GM19238 (cell line): ENCODE results near the gene ZNF232.
A peak's percentile ranks its signal among the peaks of the same experiment; 100 is the strongest.
"Not testable (repeated sequence)": the region's sequence is repeated elsewhere in the genome, so short reads cannot be mapped to it uniquely, and the experiment has no call there.

Experiments
- DNase-seq: peaks from one replicate; pipeline ENCODE4 v3.0.0; 2011; ENCODE audit warnings: low spot score; ENCODE audit not compliant: insufficient read length

Gene ZNF232

DNA sequence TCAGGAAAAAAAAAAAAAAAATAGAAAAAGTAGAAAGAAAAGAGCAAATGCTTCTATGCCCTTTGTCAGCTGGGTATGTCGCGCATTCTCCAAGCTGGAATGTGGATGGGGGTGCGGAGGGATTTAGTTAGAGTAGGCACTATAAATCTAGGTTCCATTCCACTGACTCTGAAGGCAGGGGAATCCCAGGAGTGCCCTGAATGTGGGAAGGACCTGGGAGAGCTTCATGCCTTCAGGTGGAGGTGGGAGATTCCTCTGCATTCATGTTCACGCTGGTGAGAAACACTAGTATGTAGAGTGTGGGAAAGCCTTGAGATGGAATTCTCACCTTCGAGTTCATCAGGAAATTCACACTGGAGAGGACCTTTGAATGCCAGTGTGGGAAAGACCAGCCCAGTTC is 12.4 kb downstream of the ZNF232 start:
- no peak for DNase-seq

DNA sequence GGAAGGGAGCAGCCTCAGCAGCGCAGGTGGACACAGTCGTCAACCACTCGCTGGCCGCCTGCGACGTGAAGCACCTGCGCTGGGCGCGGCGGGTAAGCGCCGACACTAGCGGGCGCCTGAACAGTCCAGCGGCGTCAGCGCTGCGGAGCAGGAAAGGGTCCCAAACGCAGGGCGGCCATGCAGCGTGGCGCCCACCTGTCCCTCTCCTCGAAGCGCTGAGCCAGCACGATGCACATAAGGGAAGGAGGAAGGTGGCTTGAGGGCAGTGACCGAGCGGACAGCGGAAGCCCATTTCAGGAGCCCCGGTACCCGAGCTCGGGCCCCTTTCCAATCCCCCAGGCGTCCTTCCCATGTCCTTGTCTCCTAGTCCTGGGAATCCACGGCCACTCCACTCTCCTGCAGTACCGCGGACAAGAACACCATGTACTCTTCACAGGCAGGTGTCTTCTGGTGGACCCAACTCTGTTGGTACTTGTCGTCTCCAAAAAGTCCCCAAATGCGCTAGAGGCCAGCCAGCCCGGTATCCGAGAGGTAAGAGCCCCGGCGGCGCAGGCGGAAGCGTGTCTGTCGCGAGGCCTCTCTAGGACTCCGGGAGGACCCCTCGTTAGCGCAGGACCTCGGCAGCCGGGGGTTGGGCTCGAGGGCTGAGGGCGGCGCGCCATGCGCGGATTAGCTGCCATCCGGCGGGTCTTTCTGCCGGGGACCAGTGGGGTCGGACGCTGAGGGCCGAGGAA is 14.4 kb downstream of the ZNF232 start:
- DNase-seq: no peak

DNA sequence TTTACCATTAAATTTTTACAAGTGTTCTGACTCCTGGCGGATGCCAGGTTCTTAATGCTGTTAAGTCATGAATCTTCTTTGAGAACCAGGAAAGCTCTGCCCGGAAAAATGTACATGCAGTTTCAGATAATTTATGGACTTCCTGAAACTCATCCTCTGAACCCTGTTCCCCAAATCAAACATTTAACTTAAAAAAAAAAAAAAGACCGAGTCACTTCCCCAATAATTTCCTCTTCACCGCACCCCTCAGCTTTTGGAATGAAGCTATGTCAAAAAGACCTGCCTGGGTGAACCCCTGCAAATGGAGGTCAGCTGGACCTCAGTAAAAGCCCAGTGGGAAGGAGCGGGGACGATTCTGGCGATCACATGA is 15.0 kb downstream of the ZNF232 start:
- DNase-seq: no peak

DNA sequence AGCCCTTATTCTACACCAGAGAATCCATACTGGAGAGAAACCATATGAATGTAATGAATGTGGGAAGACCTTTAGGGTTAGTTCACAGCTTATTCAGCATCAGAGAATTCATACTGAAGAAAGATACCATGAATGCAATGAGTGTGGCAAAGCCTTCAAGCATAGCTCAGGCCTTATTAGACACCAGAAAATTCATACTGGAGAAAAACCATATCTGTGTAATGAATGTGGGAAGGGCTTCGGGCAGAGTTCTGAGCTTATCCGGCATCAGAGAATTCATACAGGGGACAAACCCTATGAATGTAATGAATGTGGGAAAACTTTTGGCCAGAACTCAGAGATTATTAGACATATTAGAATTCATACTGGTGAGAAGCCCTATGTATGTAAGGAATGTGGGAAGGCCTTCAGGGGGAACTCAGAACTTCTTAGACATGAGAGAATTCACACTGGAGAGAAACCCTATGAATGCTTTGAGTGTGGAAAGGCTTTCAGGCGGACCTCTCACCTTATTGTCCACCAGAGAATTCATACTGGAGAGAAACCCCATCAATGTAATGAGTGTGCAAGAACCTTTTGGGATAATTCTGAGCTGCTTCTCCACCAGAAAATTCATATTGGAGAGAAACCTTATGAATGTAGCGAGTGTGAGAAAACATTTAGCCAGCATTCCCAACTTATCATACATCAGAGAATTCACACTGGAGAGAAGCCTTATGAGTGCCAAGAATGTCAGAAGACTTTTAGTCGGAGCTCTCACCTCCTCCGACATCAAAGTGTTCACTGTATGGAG is 19.3 kb downstream of the ZNF232 start:
- DNase-seq: no peak

DNA sequence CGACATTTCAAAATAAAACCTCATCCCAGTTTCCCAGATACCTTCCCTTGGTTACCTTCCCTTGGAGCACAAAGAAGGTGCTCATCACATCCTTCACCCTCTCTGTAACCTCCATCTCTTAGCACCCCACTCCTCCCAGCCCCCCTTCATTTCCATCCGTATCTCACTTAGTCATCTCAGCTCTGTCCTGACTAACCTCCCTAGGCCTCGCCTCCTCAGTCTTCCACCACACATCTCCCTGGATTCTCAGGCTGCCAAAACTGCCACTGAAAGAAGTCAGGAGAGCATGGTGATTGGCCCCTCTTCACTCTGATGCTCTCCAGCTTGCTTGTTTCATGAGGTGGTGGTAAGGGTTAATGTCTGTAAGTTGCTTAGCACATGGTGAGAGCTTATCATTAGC is 31.1 kb downstream of the ZNF232 start:
- DNase-seq: no peak

DNA sequence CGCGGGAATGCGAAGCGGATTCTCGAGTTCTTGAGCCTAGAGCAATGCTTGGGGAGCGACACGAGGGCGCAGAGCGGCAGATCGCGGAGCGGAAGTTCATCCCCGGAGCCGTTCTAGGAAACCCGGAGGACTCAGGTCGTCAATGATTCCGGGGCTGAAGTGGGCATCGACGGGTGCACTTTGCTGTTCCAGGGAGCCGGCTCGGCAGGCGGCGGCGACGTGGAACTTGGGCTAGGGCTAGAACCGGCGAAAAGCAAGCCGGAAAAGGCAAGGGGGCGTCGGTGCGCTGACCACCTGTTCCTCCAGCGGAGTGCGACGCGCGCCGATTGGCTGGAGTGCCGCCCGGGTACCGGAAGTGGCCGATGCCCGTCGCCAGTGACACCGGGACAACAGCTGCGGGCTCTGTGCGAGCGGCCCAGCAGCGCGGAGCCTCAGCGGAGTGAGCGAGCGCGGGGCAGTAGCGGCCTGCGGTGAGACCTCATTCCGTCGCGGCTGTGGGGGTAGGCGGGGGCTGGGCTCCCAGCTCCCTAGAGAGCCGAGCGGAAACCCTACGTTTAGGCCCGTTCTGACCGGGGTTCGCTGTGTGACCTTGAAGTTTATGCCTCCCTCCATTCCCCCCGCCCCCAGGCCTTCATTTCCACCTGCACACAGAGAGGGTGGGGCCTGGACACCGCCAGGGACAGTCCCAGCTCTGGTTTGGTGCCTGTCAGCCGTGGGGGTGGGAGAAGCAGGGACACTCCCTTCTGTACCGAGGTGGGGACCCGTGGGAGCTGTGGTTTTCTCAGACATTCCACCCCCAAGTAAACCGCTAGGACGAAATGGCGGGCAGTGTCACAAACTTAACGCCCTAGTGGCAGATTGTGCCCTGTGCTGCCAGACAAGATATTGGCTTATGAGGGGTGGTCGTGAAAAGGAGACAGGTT is 33.3 kb downstream of the ZNF232 start, which contains the start of gene ZFP3:
TSS of gene ZFP3 (plus strand) at position 362 of the 923 bp plus-strand sequence. CDS start 13,038 bp downstream, outside the sequence.
- DNase-seq: peak; percentile 86

DNA sequence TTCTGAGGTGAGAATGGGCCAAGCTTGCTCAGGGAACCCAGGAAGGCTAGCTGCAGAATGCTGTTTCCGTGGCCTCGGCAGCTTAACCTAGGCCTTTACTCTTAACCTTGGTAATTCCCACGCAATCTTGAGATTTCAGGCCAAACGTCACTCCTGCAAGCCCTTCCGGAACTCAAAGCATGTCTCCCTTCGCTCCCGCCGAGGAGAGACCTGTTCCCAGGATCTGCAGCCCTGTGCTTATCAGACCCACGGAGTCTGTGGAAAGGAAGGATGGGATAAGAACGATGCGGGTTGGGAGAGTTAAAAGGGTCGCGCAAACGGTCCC is 33.9 kb downstream of the ZNF232 start:
- DNase-seq: no peak

DNA sequence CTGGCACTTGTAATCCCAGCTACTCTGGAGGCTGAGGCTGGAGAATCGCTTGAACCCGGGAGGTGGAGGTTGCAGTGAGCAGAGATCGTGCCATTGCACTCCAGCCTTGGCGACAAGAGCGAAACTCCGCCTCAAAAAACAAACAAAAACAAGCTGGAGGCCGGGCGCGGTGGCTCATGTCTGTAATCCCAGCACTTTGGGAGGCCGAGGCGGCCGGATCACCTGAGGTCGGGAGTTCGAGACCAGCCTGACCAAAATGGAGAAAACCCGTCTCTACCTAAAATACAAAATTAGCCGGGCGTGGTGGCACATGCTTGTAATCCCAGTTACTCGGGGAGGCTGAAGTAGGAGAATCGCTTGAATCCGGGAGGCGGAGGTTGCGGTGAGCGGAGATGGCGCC is 34.4 kb downstream of the ZNF232 start:
- not testable (repeated sequence) for DNase-seq

DNA sequence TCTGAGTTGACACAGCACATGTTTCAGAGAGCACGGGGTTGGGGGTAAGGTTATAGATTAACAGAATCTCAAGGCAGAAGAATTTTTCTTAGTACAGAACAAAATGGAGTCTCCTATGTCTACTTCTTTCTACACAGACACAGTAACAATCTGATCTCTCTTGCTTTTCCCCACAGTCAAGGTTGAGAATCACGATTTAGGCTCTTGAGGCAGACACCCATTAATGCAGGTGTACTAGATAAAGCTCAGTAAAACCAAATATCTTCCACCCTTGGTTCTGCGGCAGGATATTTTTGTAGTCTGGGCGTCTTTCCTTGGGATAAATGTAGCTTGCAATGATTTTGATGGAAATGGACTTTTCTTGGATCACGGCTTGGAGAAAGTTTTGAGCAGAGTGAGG is 36.2 kb downstream of the ZNF232 start:
- not testable (repeated sequence) for DNase-seq

DNA sequence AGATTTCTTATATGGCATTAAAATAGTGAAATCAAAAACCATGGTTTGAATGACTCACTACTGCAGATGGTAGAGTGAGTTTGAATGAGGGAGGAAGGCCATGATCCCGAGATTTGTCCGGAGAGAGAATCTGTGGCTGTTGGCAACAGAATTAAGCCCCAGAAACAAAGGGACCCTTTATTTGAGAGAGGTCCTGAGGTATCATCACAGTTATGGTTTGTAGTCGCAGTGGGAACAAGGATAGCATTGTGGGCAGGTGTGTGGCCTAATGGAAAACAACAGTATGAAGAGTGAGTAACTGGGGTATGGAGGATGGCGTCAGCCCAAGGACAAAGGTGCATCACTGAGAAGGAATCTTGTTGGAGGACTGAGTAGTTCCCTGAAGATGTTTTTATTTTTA is 42.0 kb downstream of the ZNF232 start:
- DNase-seq: no peak

DNA sequence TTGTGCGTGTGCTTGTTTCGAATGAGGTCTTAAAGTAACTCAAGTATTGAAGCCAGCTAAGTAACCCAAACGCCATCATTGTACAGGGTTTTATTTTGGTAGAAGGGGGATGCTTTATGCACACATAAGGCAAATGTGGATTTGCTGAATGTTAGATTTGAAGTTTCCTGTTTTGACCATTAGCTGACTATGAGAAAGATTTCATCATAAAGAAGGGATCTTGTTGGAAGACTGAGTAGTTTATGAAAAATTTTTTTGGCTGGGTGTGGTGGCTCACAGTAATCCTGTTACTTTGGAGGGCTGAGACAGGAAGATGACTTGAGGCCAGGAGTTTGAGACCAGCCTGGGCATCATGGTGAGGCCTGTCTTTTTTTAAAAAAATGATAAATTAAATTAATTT is 43.4 kb downstream of the ZNF232 start:
- no peak for DNase-seq

DNA sequence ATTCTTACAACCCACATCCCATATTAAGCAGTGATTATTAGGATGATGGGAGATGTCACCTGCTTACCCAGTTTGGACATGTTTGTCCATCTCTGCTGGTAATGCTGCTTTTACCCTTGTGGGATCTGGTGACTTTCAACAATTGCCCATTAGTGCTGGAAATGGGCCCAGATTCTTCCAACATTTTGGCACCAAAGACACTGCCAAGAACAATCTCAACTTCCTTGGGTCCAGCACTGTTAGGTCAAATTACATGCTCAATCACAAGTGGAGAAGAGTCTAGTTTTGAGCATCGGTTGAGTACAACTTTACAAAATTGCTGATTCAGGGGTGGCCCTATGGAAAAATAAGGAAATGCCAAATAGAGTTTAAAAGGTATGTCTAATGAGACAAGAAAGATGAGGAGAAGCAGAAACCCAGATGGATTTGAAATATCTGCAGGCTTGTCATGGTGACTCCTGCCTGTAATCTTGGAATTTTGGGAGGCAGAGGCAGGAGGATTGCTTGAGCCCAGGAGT is 46.4 kb downstream of the ZNF232 start:
- DNase-seq: no peak
